HCT116 (cell line): ENCODE measurements around the gene RTL10. TPM values are rescaled to one million over a fixed set of nuclear protein-coding genes. Genes with fewer than 3 reads are reported as not detected.

Experiments used
- ATAC-seq: fragments of 200-7000 bp; cut with Tn5 transposase; 2 replicates; pipeline ENCODE4 v1.9.1; 2020; ENCODE audit warnings: mild to moderate bottlenecking, moderate library complexity
- BruUV-seq: library from RNA; stranded (reverse); fragments of 400-500 nt; replicated peaks from 2 replicates; lab custom pipeline; 2021; lab: Mats Ljungman, UMichigan
- CTCF ChIA-PET: fragments of 300-600 bp; sonication (Branson Sonifier 250); formaldehyde crosslinking; loops from one replicate; lab custom pipeline; 2021; ENCODE audit warnings: antibody characterized with exemption; lab: Charles Lee
- POLR2A ChIA-PET: fragments of 300-600, 350-600 bp; sonication (Branson Sonifier 250); formaldehyde crosslinking; loops from one replicate; lab custom pipeline; 2021; ENCODE audit warnings: antibody characterized with exemption; lab: Charles Lee
- RAD21 ChIA-PET, 2 experiments: fragments of 300-600 bp; sonication (Branson Sonifier 250); formaldehyde crosslinking; loops; one replicate each; lab custom pipeline; 2023; ENCODE audit warnings: low total read pairs in 2 of 2; ENCODE audit not compliant: uncharacterized antibody in 2 of 2, unreplicated experiment in 2 of 2, low non-redundant PET in 1 of 2; lab: Charles Lee
- DNase-seq: peaks from one replicate; pipeline ENCODE4 v3.0.0-alpha.2; 2010; ENCODE audit warnings: low read depth, low spot score
- H2AFZ ChIP-seq: fragments of 200-600 bp; shearing (Covaris generic), sonication (generic); 2 replicates; pipeline ENCODE4 v1.6.1; 2017; ENCODE audit warnings: low read depth, mixed run types, mixed read lengths, antibody characterized with exemption, low read length; ENCODE audit not compliant: poor library complexity, severe bottlenecking
- H3K27ac ChIP-seq: 2 replicates; pipeline ENCODE4 v1.5.1; 2012; ENCODE audit warnings: low read depth, low read length
- H3K27me3 ChIP-seq: fragments of 200-600 bp; sonication (generic); 2 replicates; pipeline ENCODE4 v1.6.1; 2016; ENCODE audit warnings: mixed run types, low read length, mixed read lengths; ENCODE audit not compliant: insufficient read depth
- H3K36me3 ChIP-seq, 2 experiments: fragments of 200-500 bp in 1 of 2; fragments of 200-600 bp in 1 of 2; sonication (Bioruptor generic) in 1 of 2; sonication (generic) in 1 of 2; 2 replicates each; pipeline versions ENCODE4 v1.5.1 to v1.6.1; 2014 to 2016; ENCODE audit warnings: low read length in 2 of 2, inconsistent platforms in 1 of 2, mixed read lengths in 1 of 2, mixed run types in 1 of 2; ENCODE audit not compliant: insufficient read depth in 2 of 2, control insufficient read depth in 1 of 2
- H3K4me1 ChIP-seq, 2 experiments: fragments of 200-600 bp in 1 of 2; sonication (generic) in 1 of 2; 2 replicates each; pipeline versions ENCODE4 v1.5.1 to v1.6.1; 2012 to 2017; ENCODE audit warnings: low read length in 2 of 2, inconsistent platforms in 1 of 2, mild to moderate bottlenecking in 1 of 2, mixed read lengths in 1 of 2, mixed run types in 1 of 2, moderate library complexity in 1 of 2; ENCODE audit not compliant: insufficient read depth in 2 of 2, control insufficient read depth in 1 of 2
- H3K4me2 ChIP-seq: fragments of 200-600 bp; sonication (generic); 2 replicates; pipeline ENCODE4 v1.6.1; 2017; ENCODE audit warnings: mixed run types, low read length, mixed read lengths
- H3K4me3 ChIP-seq, 2 experiments: fragments of 200-600 bp in 1 of 2; sonication (generic) in 1 of 2; replicated peaks in 1 of 2; 2 replicates each; pipeline ENCODE4 v1.5.1; 2011 to 2016; ENCODE audit warnings: low read length in 2 of 2, control low read depth in 1 of 2, low read depth in 1 of 2, mild to moderate bottlenecking in 1 of 2, mixed read lengths in 1 of 2, mixed run types in 1 of 2
- H3K79me2 ChIP-seq: fragments of 200-600 bp; sonication (generic); 2 replicates; pipeline ENCODE4 v1.6.1; 2017; ENCODE audit warnings: mild to moderate bottlenecking, mixed run types, low read length, moderate library complexity, mixed read lengths; ENCODE audit not compliant: insufficient read depth
- H3K9ac ChIP-seq: fragments of 200-600 bp; sonication (generic); 2 replicates; pipeline ENCODE4 v1.6.1; 2016; ENCODE audit warnings: low read length, mixed read lengths
- H3K9me2 ChIP-seq: fragments of 200-600 bp; sonication (generic), shearing (Covaris generic); 2 replicates; pipeline ENCODE4 v1.6.1; 2017; ENCODE audit warnings: mixed run types, mild to moderate bottlenecking, moderate library complexity; ENCODE audit not compliant: insufficient read depth
- H3K9me3 ChIP-seq, 2 experiments: fragments of 200-500 bp in 1 of 2; fragments of 200-600 bp in 1 of 2; sonication (Bioruptor generic) in 1 of 2; sonication (generic) in 1 of 2; 2 replicates each; pipeline ENCODE4 v1.6.1; 2014 to 2017; ENCODE audit warnings: low read length in 2 of 2, mixed read lengths in 2 of 2, inconsistent platforms in 1 of 2, low read depth in 1 of 2, mild to moderate bottlenecking in 1 of 2, mixed run types in 1 of 2, moderate library complexity in 1 of 2; ENCODE audit not compliant: control insufficient read depth in 1 of 2, insufficient read depth in 1 of 2
- H4K20me1 ChIP-seq: fragments of 200-600 bp; sonication (generic), shearing (Covaris generic); 2 replicates; pipeline ENCODE4 v1.6.1; 2017; ENCODE audit warnings: mixed run types, mild to moderate bottlenecking, moderate library complexity; ENCODE audit not compliant: insufficient read depth
- CBX3 ChIP-seq: IDR thresholded peaks from 2 replicates; pipeline ENCODE4 v1.6.1; 2012; ENCODE audit warnings: low read depth
- CTCF ChIP-seq, 3 experiments: fragments of 200-600 bp in 1 of 3; sonication (generic) in 1 of 3; IDR thresholded peaks in 2 of 3; conservative IDR thresholded peaks in 1 of 3; 2 replicates each; pipeline ENCODE4 v1.5.1; 2012 to 2017; ENCODE audit warnings: low read depth in 2 of 3, low read length in 2 of 3, antibody characterized with exemption in 1 of 3, borderline replicate concordance in 1 of 3, control low read depth in 1 of 3, mild to moderate bottlenecking in 1 of 3, mixed read lengths in 1 of 3, mixed run types in 1 of 3, moderate library complexity in 1 of 3; ENCODE audit not compliant: insufficient read depth in 1 of 3
- FOSL1 ChIP-seq: IDR thresholded peaks from 2 replicates; pipeline ENCODE4 v1.6.1; 2012; ENCODE audit warnings: low read depth
- MAX ChIP-seq: IDR thresholded peaks from 2 replicates; pipeline ENCODE4 v1.6.1; 2012
- POLR2AphosphoS5 ChIP-seq: IDR thresholded peaks from 2 replicates; pipeline ENCODE4 v1.6.1; 2011; ENCODE audit warnings: mild to moderate bottlenecking, low read depth, low read length, moderate library complexity
- intact Hi-C: fragments of 100-400 bp; cut with micrococcal nuclease; formaldehyde crosslinking; loops from 2 replicates; pipeline ENCODE4 v1.10.0; 2022
- total RNA-seq: library from RNA; stranded (reverse); gene quantifications from one replicate; pipeline ENCODE4 v1.2.1, GENCODE V29; 2021; ENCODE audit not compliant: unreplicated experiment

The RTL10 gene
- total RNA-seq, 1 experiment from 2014 or later, result 24.6 TPM

GRCh38 chr22:19868773-19869471, 14.2 kb upstream of the RTL10 start:
- no peaks in the 10 kb centered on the region for H3K79me2 ChIP-seq
- no peak for DNase-seq
- no peak overlapping the region for H2AFZ ChIP-seq
- no peaks in the 10 kb centered on the region for H3K4me1 ChIP-seq
- POLR2A ChIA-PET, result no interaction called here
- H4K20me1 ChIP-seq, result no peaks in the 10 kb centered on the region
- no peak overlapping the region for H3K9ac ChIP-seq
- intact Hi-C loops, result no loop called here
- TF ChIP-seq MAX (no peak), FOSL1 (no peak), POLR2AphosphoS5 (no peak)
- TF ChIP-seq, all 23 proteins: peak for 0
- no peak overlapping the region for H3K4me2 ChIP-seq
- H3K27me3 ChIP-seq, result no peaks in the 10 kb centered on the region
- no peaks in the 10 kb centered on the region for H3K9me2 ChIP-seq
- ATAC-seq, result no peak
- no peaks in the 10 kb centered on the region for H3K9me3 ChIP-seq
- ChIA-PET CTCF (no interaction called here), RAD21 (no interaction called here)
- BruUV-seq, result no TSS peak
- no peak overlapping the region for H3K27ac ChIP-seq
- no peak overlapping the region for H3K4me3 ChIP-seq
- H3K36me3 ChIP-seq, result no peaks in the 10 kb centered on the region

GRCh38 chr22:19868333-19868732, 13.7 kb upstream of the RTL10 start:
- Histone ChIP-seq H3K4me2 (no peak overlapping the region), H3K79me2 (no peaks in the 10 kb centered on the region), H3K9ac (no peak overlapping the region), H3K9me2 (no peaks in the 10 kb centered on the region), H3K27ac (no peak overlapping the region), H3K4me3 (no peak overlapping the region), H2AFZ (no peak overlapping the region), H3K27me3 (no peaks in the 10 kb centered on the region), H3K36me3 (no peaks in the 10 kb centered on the region), H4K20me1 (no peaks in the 10 kb centered on the region), H3K4me1 (no peaks in the 10 kb centered on the region), H3K9me3 (no peaks in the 10 kb centered on the region)
- POLR2A ChIA-PET, result no interaction called here
- RAD21 ChIA-PET, result no interaction called here
- TF ChIP-seq CBX3, result no peak
- TF ChIP-seq CTCF (IDR thresholded peaks at IDR 0.05 in 2 of 3, conservative IDR thresholded peaks at IDR 0.05 in 1 of 3; ENCODE audit: borderline replicate concordance in 1 of 3, insufficient read depth in 1 of 3, low read depth in 2 of 3, low read length in 2 of 3), result peak in 2 of 3 experiments; percentile 12 to 15; a peak in 1 of 6 replicates
- ATAC-seq (0 out of 2 replicates have a peak, but pooled peaks have one; percentile 36), DNase-seq (no peak)
- no TSS peak for BruUV-seq
- CTCF ChIA-PET, result no interaction called here
- intact Hi-C loops, result no loop called here
